DND-41 (cell line): Measurements from ENCODE around the gene ZNF503.

Experiments used
- ATAC-seq: fragments of 200-7000 bp; cut with Tn5 transposase; 3 replicates; pipeline ENCODE4 v1.9.1; 2021; ENCODE audit warnings: low read depth; ENCODE audit not compliant: insufficient read depth
- DNase-seq: peaks from one replicate; pipeline ENCODE4 v3.0.0-alpha.2; 2020
- H2AFZ ChIP-seq: 2 replicates; pipeline ENCODE4 v1.6.0; 2012; ENCODE audit warnings: low read depth, low read length
- H3K27ac ChIP-seq: 2 replicates; pipeline ENCODE4 v1.5.1; 2012; ENCODE audit warnings: low read length, inconsistent platforms
- H3K27me3 ChIP-seq: fragments of 200-600 bp; sonication (generic); 2 replicates; pipeline ENCODE4 v1.6.0; 2012; ENCODE audit warnings: low read length, mild to moderate bottlenecking, inconsistent platforms; ENCODE audit not compliant: insufficient read depth, poor library complexity
- H3K36me3 ChIP-seq: 2 replicates; pipeline ENCODE4 v1.5.1; 2012; ENCODE audit warnings: low read length, inconsistent platforms; ENCODE audit not compliant: insufficient read depth
- H3K4me1 ChIP-seq: 2 replicates; pipeline ENCODE4 v1.5.1; 2012; ENCODE audit warnings: mild to moderate bottlenecking, low read length; ENCODE audit not compliant: insufficient read depth
- H3K4me2 ChIP-seq: 2 replicates; pipeline ENCODE4 v1.6.0; 2012; ENCODE audit warnings: mild to moderate bottlenecking, moderate library complexity, low read length, inconsistent platforms; ENCODE audit not compliant: insufficient read depth
- H3K4me3 ChIP-seq, 2 experiments: fragments of 200-600 bp in 1 of 2; shearing (Covaris generic) in 1 of 2; 2 replicates each; pipeline ENCODE4 v1.5.1; 2012 to 2016; ENCODE audit warnings: inconsistent platforms in 2 of 2, low read length in 2 of 2, mild to moderate bottlenecking in 2 of 2, low read depth in 1 of 2, moderate library complexity in 1 of 2
- H3K79me2 ChIP-seq: 2 replicates; pipeline ENCODE4 v1.6.0; 2012; ENCODE audit warnings: low read length, inconsistent platforms; ENCODE audit not compliant: insufficient read depth
- H3K9ac ChIP-seq: 2 replicates; pipeline ENCODE4 v1.6.0; 2012; ENCODE audit warnings: low read depth, mild to moderate bottlenecking, inconsistent platforms, low read length, moderate library complexity
- H3K9me3 ChIP-seq: 2 replicates; pipeline ENCODE4 v1.5.1; 2012; ENCODE audit warnings: low read length, moderate library complexity, mild to moderate bottlenecking, inconsistent platforms; ENCODE audit not compliant: insufficient read depth, severe bottlenecking
- H4K20me1 ChIP-seq: 2 replicates; pipeline ENCODE4 v1.6.0; 2012; ENCODE audit warnings: low read length; ENCODE audit not compliant: insufficient read depth
- CTCF ChIP-seq: IDR thresholded peaks from 2 replicates; pipeline ENCODE4 v1.5.1; 2012; ENCODE audit warnings: borderline replicate concordance, low read length, moderate library complexity, mild to moderate bottlenecking; ENCODE audit not compliant: poor library complexity, severe bottlenecking; ENCODE audit errors: extremely low read depth
- EZH2 ChIP-seq: IDR thresholded peaks from 3 replicates; pipeline ENCODE4 v1.6.1; 2012; ENCODE audit warnings: borderline replicate concordance, low read depth, mild to moderate bottlenecking, moderate library complexity, low read length, inconsistent platforms; ENCODE audit not compliant: severe bottlenecking

ZNF503 gene

GRCh38 chr10:75441196-75441595 is 39.6 kb upstream of the ZNF503 start:
- Histone ChIP-seq H3K4me1 (no peaks in the 10 kb centered on the region), H3K9me3 (peaks cover 10% of the 10 kb centered on the region), H2AFZ (no peak overlapping the region), H3K4me2 (no peak overlapping the region), H3K9ac (no peak overlapping the region), H3K27me3 (no peaks in the 10 kb centered on the region), H3K36me3 (no peaks in the 10 kb centered on the region), H3K27ac (no peak overlapping the region), H3K4me3 (no peak overlapping the region), H3K79me2 (no peaks in the 10 kb centered on the region), H4K20me1 (no peaks in the 10 kb centered on the region)
- TF ChIP-seq EZH2 (no peak), CTCF (no peak)
- no peak for DNase-seq
- no peak for ATAC-seq

GRCh38 chr10:75440271-75440793 is 38.8 kb upstream of the ZNF503 start:
- Histone ChIP-seq H3K4me1 (no peaks in the 10 kb centered on the region), H3K9ac (no peak overlapping the region), H2AFZ (no peak overlapping the region), H3K27ac (no peak overlapping the region), H3K9me3 (peaks cover 10% of the 10 kb centered on the region), H3K4me2 (no peak overlapping the region), H3K27me3 (no peaks in the 10 kb centered on the region), H3K36me3 (no peaks in the 10 kb centered on the region), H3K79me2 (no peaks in the 10 kb centered on the region), H3K4me3 (no peak overlapping the region), H4K20me1 (no peaks in the 10 kb centered on the region)
- ATAC-seq (no peak), DNase-seq (no peak)
- no peak for TF ChIP-seq EZH2
- no peak for TF ChIP-seq CTCF

- no peaks in the 10 kb centered on the region for H3K79me2 ChIP-seq
- H3K27me3 ChIP-seq, result no peaks in the 10 kb centered on the region
- no peaks in the 10 kb centered on the region for H3K36me3 ChIP-seq
- H2AFZ ChIP-seq, result no peak overlapping the region
- peaks cover 10% of the 10 kb centered on the region for H3K9me3 ChIP-seq
- DNase-seq (no peak), ATAC-seq (no peak)
- no peaks in the 10 kb centered on the region for H3K4me1 ChIP-seq
- H3K9ac ChIP-seq, result no peak overlapping the region
- no peak overlapping the region for H3K4me2 ChIP-seq
- H3K4me3 ChIP-seq, result no peak overlapping the region
- TF ChIP-seq CTCF (no peak), EZH2 (no peak)
- no peak overlapping the region for H3K27ac ChIP-seq
- H4K20me1 ChIP-seq, result no peaks in the 10 kb centered on the region
Measured at GRCh38 chr10:75439811-75440210, 38.2 kb upstream of the ZNF503 start.

- Histone ChIP-seq H3K27me3 (no peaks in the 10 kb centered on the region), H3K79me2 (no peaks in the 10 kb centered on the region), H2AFZ (no peak overlapping the region), H3K9ac (no peak overlapping the region), H4K20me1 (no peaks in the 10 kb centered on the region), H3K4me2 (no peak overlapping the region), H3K36me3 (no peaks in the 10 kb centered on the region), H3K27ac (no peak overlapping the region), H3K9me3 (peaks cover 7% of the 10 kb centered on the region), H3K4me1 (no peaks in the 10 kb centered on the region), H3K4me3 (no peak overlapping the region)
- TF ChIP-seq CTCF, result no peak
- TF ChIP-seq EZH2, result no peak
- ATAC-seq (no peak), DNase-seq (no peak)
Measured at GRCh38 chr10:75438275-75438674, 36.7 kb upstream of the ZNF503 start.
